T-cell (primary cell): Measurements from ENCODE around the gene E2F4. TPM values are rescaled to one million over a fixed set of nuclear protein-coding genes. Genes with fewer than 3 reads are reported as not detected.
A peak's percentile ranks its signal among the peaks of the same experiment; 100 is the strongest.

Source experiments
- ATAC-seq, 4 experiments: fragments of 200-7000 bp in 3 of 4; fragments of 150-1000 bp in 1 of 4; cut with Tn5 transposase; replicated peaks in 1 of 4; 1 replicate in 3 of 4; 2 replicates in 1 of 4; pipeline ENCODE4 v1.10.0; 2021; ENCODE audit warnings: moderate library complexity in 3 of 4, mild to moderate bottlenecking in 2 of 4, moderate number of reproducible peaks in 1 of 4
- CTCF ChIA-PET, 2 donors: fragments of 300-600 bp; sonication (Branson Sonifier 250); formaldehyde crosslinking; loops; one replicate each; lab custom pipeline; 2022; ENCODE audit warnings: antibody characterized with exemption in 2 of 2; lab: Charles Lee
- POLR2A ChIA-PET, 2 donors: fragments of 300-600 bp; sonication (Branson Sonifier 250); formaldehyde crosslinking; loops; one replicate each; lab custom pipeline; 2022; ENCODE audit warnings: antibody characterized with exemption in 2 of 2; lab: Charles Lee
- DNase-seq, 35 experiments: peaks; one replicate each; pipeline versions ENCODE4 v3.0.0 to v3.0.0-alpha.2; 2013 to 2023
- H3K27ac ChIP-seq: one replicate; pipeline ENCODE4 v1.5.1; 2013; ENCODE audit warnings: low read length
- H3K27me3 ChIP-seq, 2 experiments: replicated peaks in 1 of 2; 1 replicate in 1 of 2; 2 replicates in 1 of 2; pipeline versions ENCODE4 v1.6.1 to v1.7.0; 2013; ENCODE audit warnings: low read length in 1 of 2, mixed read lengths in 1 of 2; ENCODE audit not compliant: control insufficient read depth in 2 of 2, insufficient read depth in 2 of 2; ENCODE audit errors: extremely low read depth in 1 of 2
- H3K36me3 ChIP-seq, 2 donors: 1 replicate in 1 of 2; 2 replicates in 1 of 2; pipeline versions ENCODE4 v1.6.1 to v1.7.0; 2013; ENCODE audit warnings: low read length in 1 of 2; ENCODE audit not compliant: control insufficient read depth in 2 of 2, insufficient read depth in 1 of 2; ENCODE audit errors: extremely low read depth in 1 of 2
- H3K4me1 ChIP-seq, 2 experiments: 1 replicate in 1 of 2; 2 replicates in 1 of 2; pipeline versions ENCODE4 v1.6.1 to v1.7.0; 2013; ENCODE audit warnings: low read length in 2 of 2, mixed read lengths in 1 of 2; ENCODE audit not compliant: insufficient read depth in 2 of 2, control insufficient read depth in 1 of 2; ENCODE audit errors: extremely low read depth in 1 of 2
- H3K4me3 ChIP-seq, 2 donors: 1 replicate in 1 of 2; 2 replicates in 1 of 2; pipeline versions ENCODE4 v1.5.1 to v1.7.0; 2013; ENCODE audit warnings: mild to moderate bottlenecking in 2 of 2, low read length in 1 of 2, moderate library complexity in 1 of 2; ENCODE audit not compliant: control insufficient read depth in 1 of 2; ENCODE audit errors: extremely low read depth in 1 of 2
- H3K9me3 ChIP-seq: 2 replicates; pipeline ENCODE4 v1.7.0; 2013
- H3K27ac Mint-ChIP-seq, 2 donors: one replicate each; pipeline ENCODE4 v1.8.0; 2020 to 2021; ENCODE audit warnings: mild to moderate bottlenecking in 2 of 2, mixed read lengths in 2 of 2
- H3K27me3 Mint-ChIP-seq, 2 donors: one replicate each; pipeline ENCODE4 v1.8.0; 2021 to 2022; ENCODE audit warnings: mixed read lengths in 2 of 2
- H3K36me3 Mint-ChIP-seq: one replicate; pipeline ENCODE4 v1.8.0; 2021; ENCODE audit warnings: mixed read lengths
- H3K4me1 Mint-ChIP-seq, 3 donors: one replicate each; pipeline ENCODE4 v1.8.0; 2020 to 2022; ENCODE audit warnings: mixed read lengths in 3 of 3, mild to moderate bottlenecking in 1 of 3
- H3K4me3 Mint-ChIP-seq, 3 donors: one replicate each; pipeline ENCODE4 v1.8.0; 2020 to 2022; ENCODE audit warnings: mild to moderate bottlenecking in 3 of 3, mixed read lengths in 3 of 3, moderate library complexity in 3 of 3
- H3K9me3 Mint-ChIP-seq, 3 donors: one replicate each; pipeline ENCODE4 v1.8.0; 2020 to 2022; ENCODE audit warnings: mixed read lengths in 3 of 3
- WGBS: methylation state at CpG from one replicate; pipeline ENCODE4 v1.1.5; 2013; ENCODE audit warnings: missing lambda C conversion rate; ENCODE audit not compliant: insufficient coverage; 5-methylcytosine and 5-hydroxymethylcytosine counted together
- total RNA-seq, 35 experiments: library from RNA in 6 of 35; stranded (reverse) in 6 of 35; fragments of 120-200 nt in 1 of 35; gene quantifications; one replicate each; pipeline versions ENCODE4 v1.2.1 to v1.2.4 and lab custom pipeline; 2013 to 2026

Gene E2F4
- total RNA-seq, 5 donors from 2014 or later (not counting 1 experiment from before 2014, with no cell fraction given): 59.4 to 97.1 (median 83.1) TPM

- Mint-ChIP-seq H3K9me3 (no peaks in the 10 kb centered on the region), H3K4me1 (peaks cover 58 to 68% (median 64%) of the 10 kb centered on the region in 3 donors), H3K4me3 (peak overlapping the region; percentile 87 to 93 (median 92)), H3K27ac (peak overlapping the region; percentile 97 to 100), H3K27me3 (peaks cover 4 to 6% of the 10 kb centered on the region in 2 donors), H3K36me3 (peaks cover 6% of the 10 kb centered on the region)
- no peak for ATAC-seq
- H3K27ac ChIP-seq: peak overlapping the region; percentile 98
- H3K9me3 ChIP-seq: no peaks in the 10 kb centered on the region
- 89% methylated on average over 6 of the region's 7 CpGs for WGBS
- peaks cover 21 to 76% of the 10 kb centered on the region in 2 experiments for H3K4me1 ChIP-seq
- peaks cover 0 to 3% of the 10 kb centered on the region in 2 donors for H3K36me3 ChIP-seq
- no peak for DNase-seq
- H3K27me3 ChIP-seq: peaks cover 3 to 19% of the 10 kb centered on the region in 2 experiments
- no peak overlapping the region for H3K4me3 ChIP-seq
- CTCF ChIA-PET: interaction anchor here (0.5 to 1.6 kb wide), 8 partner anchors 11 to 182 kb away, joined by 3 to 8 read pairs (median 3); partner anchors contain the start of gene FHOD1 (in 1 of the 2)
- POLR2A ChIA-PET: interaction anchor here (0.5 to 0.8 kb wide), 2 partner anchors 87 to 176 kb away, joined by 3 to 4 read pairs; no protein-coding TSS in a partner anchor
These were observed 34.7 kb upstream of the E2F4 start for GRCh38 chr16:67157106-67157748.

- Mint-ChIP-seq H3K4me3 (peak overlapping the region; percentile 87 to 93 (median 92)), H3K36me3 (peaks cover 6% of the 10 kb centered on the region), H3K27me3 (peaks cover 8 to 10% of the 10 kb centered on the region in 2 donors), H3K27ac (peak overlapping the region; percentile 97 to 100), H3K9me3 (no peaks in the 10 kb centered on the region), H3K4me1 (peaks cover 53 to 68% (median 62%) of the 10 kb centered on the region in 3 donors)
- POLR2A ChIA-PET: interaction anchor here in 1 of 2 donors (0.8 kb wide), 1 partner anchor 86 kb away, joined by 4 read pairs; no protein-coding TSS in a partner anchor
- 61% methylated on average over 2 of the region's 7 CpGs for WGBS
- H3K4me1 ChIP-seq: peaks cover 26 to 84% of the 10 kb centered on the region in 2 experiments
- peak overlapping the region in 1 of 2 donors; percentile 96 for H3K4me3 ChIP-seq
- H3K9me3 ChIP-seq: no peaks in the 10 kb centered on the region
- H3K27me3 ChIP-seq: peaks cover 6 to 28% of the 10 kb centered on the region in 2 experiments
- CTCF ChIA-PET: interaction anchor here (0.5 to 1.6 kb wide), 9 partner anchors 10 to 183 kb away, joined by 3 to 8 read pairs (median 3); partner anchors contain the start of gene FHOD1 (in 1 of the 2)
- ATAC-seq: peak in 1 of 4 experiments; percentile 4
- H3K36me3 ChIP-seq: peaks cover 0 to 3% of the 10 kb centered on the region in 2 donors
- H3K27ac ChIP-seq: peak overlapping the region; percentile 98
- DNase-seq: peak in 1 of 35 experiments; percentile 61
These were observed 33.9 kb upstream of the E2F4 start for GRCh38 chr16:67157892-67158635.

GRCh38 chr16:67158637-67159600 lies 33.0 kb upstream of the E2F4 start:
- peaks cover 6 to 35% of the 10 kb centered on the region in 2 experiments for H3K27me3 ChIP-seq
- POLR2A ChIA-PET: interaction anchor here in 1 of 2 donors (0.5 kb wide), 1 partner anchor 137 kb away, joined by 6 read pairs; no protein-coding TSS in a partner anchor
- CTCF ChIA-PET: interaction anchor here (0.5 to 2.3 kb wide), 7 partner anchors 15 to 205 kb away, joined by 3 to 14 read pairs (median 4); no protein-coding TSS in a partner anchor
- peaks cover 46 to 65% (median 59%) of the 10 kb centered on the region in 3 donors for H3K4me1 Mint-ChIP-seq
- H3K27me3 Mint-ChIP-seq: peaks cover 10 to 11% of the 10 kb centered on the region in 2 donors
- DNase-seq: peak; percentile 56 to 88 (median 73)
- H3K4me3 Mint-ChIP-seq: peak overlapping the region; percentile 87 to 93 (median 92)
- H3K36me3 ChIP-seq: peaks cover 0 to 3% of the 10 kb centered on the region in 2 donors
- peak overlapping the region; percentile 98 for H3K27ac ChIP-seq
- H3K4me3 ChIP-seq: peak overlapping the region; percentile 96 to 97
- peak overlapping the region; percentile 97 to 100 for H3K27ac Mint-ChIP-seq
- H3K9me3 ChIP-seq: no peaks in the 10 kb centered on the region
- H3K36me3 Mint-ChIP-seq: peaks cover 6% of the 10 kb centered on the region
- H3K9me3 Mint-ChIP-seq: no peaks in the 10 kb centered on the region
- WGBS: 1% methylated on average over 32 of the region's 34 CpGs
- peaks cover 28 to 93% of the 10 kb centered on the region in 2 experiments for H3K4me1 ChIP-seq
- ATAC-seq: peak; percentile 35 to 53 (median 36)

GRCh38 chr16:67161595-67162058 lies 30.3 kb upstream of the E2F4 start:
- no peak for ATAC-seq
- H3K27ac Mint-ChIP-seq: no peak overlapping the region
- H3K4me3 ChIP-seq: peak overlapping the region in 1 of 2 donors; percentile 97

GRCh38 chr16:67162506-67163163 lies 29.3 kb upstream of the E2F4 start:
- no peak overlapping the region for H3K27ac Mint-ChIP-seq
- CTCF ChIA-PET: no interaction called here
- POLR2A ChIA-PET: interaction anchor here in 1 of 2 donors (0.9 kb wide), 1 partner anchor 14 kb away, joined by 3 read pairs; no protein-coding TSS in a partner anchor
- H3K27me3 Mint-ChIP-seq: peaks cover 22 to 41% of the 10 kb centered on the region in 2 donors
- Histone ChIP-seq H3K27ac (no peak overlapping the region), H3K4me3 (peak overlapping the region; percentile 16 to 62), H3K4me1 (peaks cover 29 to 75% of the 10 kb centered on the region in 2 experiments), H3K36me3 (no peaks in the 10 kb centered on the region), H3K27me3 (peaks cover 6 to 69% of the 10 kb centered on the region in 2 experiments), H3K9me3 (no peaks in the 10 kb centered on the region)
- 29% methylated on average over 37 of the region's 44 CpGs for WGBS
- H3K4me3 Mint-ChIP-seq: peak overlapping the region in 2 of 3 donors; percentile 41 to 87
- DNase-seq (no peak), ATAC-seq (no peak)
- H3K9me3 Mint-ChIP-seq: no peaks in the 10 kb centered on the region
- peaks cover 4% of the 10 kb centered on the region for H3K36me3 Mint-ChIP-seq
- H3K4me1 Mint-ChIP-seq: peaks cover 31 to 55% (median 40%) of the 10 kb centered on the region in 3 donors

More at GRCh38 chr16:67161595-67162058, 30.3 kb upstream of the E2F4 start:
- no peak for DNase-seq
- peaks cover 6% of the 10 kb centered on the region for H3K36me3 Mint-ChIP-seq
- ChIA-PET CTCF (no interaction called here), POLR2A (no interaction called here)
- H3K27me3 ChIP-seq: peaks cover 6 to 59% of the 10 kb centered on the region in 2 experiments
- no peaks in the 10 kb centered on the region for H3K9me3 Mint-ChIP-seq
- H3K4me3 Mint-ChIP-seq: peak overlapping the region; percentile 9 to 87 (median 41)
- H3K4me1 ChIP-seq: peaks cover 29 to 85% of the 10 kb centered on the region in 2 experiments
- peaks cover 13 to 31% of the 10 kb centered on the region in 2 donors for H3K27me3 Mint-ChIP-seq
- peaks cover 41 to 64% (median 50%) of the 10 kb centered on the region in 3 donors for H3K4me1 Mint-ChIP-seq
- H3K27ac ChIP-seq: no peak overlapping the region
- no peaks in the 10 kb centered on the region for H3K36me3 ChIP-seq
- H3K9me3 ChIP-seq: no peaks in the 10 kb centered on the region
- 75% methylated on average over 21 of the region's 25 CpGs for WGBS
